K562 (cell line): ENCODE data around the gene ZNF644.

Experiments used
- BRCA1 ChIP-seq, 2 experiments: fragments of 450-650 bp in 1 of 2; sonication (generic) in 1 of 2; formaldehyde crosslinking in 1 of 2; IDR thresholded peaks; 2 replicates each; pipeline versions ENCODE4 v1.5.0 to v1.6.1; 2017 to 2020; ENCODE audit warnings: mild to moderate bottlenecking in 1 of 2, missing genetic modification reagents in 1 of 2
- EZH2 ChIP-seq: IDR thresholded peaks from 2 replicates; pipeline ENCODE4 v1.6.1; 2012; ENCODE audit warnings: low read depth, mild to moderate bottlenecking, inconsistent platforms, low read length, borderline replicate concordance
- HDGF ChIP-seq: fragments of 450-650 bp; IDR thresholded peaks from 2 replicates; pipeline ENCODE4 v1.6.1; 2016
- POLR2AphosphoS5 ChIP-seq: IDR thresholded peaks from 2 replicates; pipeline ENCODE4 v1.6.1; 2011; ENCODE audit warnings: mild to moderate bottlenecking, low read depth, low read length, moderate library complexity; ENCODE audit not compliant: control insufficient read depth, insufficient read depth
- SPI1 ChIP-seq: IDR thresholded peaks from 2 replicates; pipeline ENCODE4 v1.6.1; 2011; ENCODE audit warnings: low read depth, low read length, control low read depth, borderline replicate concordance
- TF ChIP-seq, protein P1 (sequence below), 3 experiments: IDR thresholded peaks in 2 of 3; conservative IDR thresholded peaks in 1 of 3; 2 replicates each; pipeline ENCODE4 v1.5.1; 2011 to 2012; ENCODE audit warnings: low read length in 3 of 3, mild to moderate bottlenecking in 3 of 3, control low read depth in 2 of 3, improper control_type of control experiment in 1 of 3, inconsistent platforms in 1 of 3, low read depth in 1 of 3, mixed read lengths in 1 of 3, moderate library complexity in 1 of 3; ENCODE audit not compliant: insufficient read depth in 2 of 3

DNA sequence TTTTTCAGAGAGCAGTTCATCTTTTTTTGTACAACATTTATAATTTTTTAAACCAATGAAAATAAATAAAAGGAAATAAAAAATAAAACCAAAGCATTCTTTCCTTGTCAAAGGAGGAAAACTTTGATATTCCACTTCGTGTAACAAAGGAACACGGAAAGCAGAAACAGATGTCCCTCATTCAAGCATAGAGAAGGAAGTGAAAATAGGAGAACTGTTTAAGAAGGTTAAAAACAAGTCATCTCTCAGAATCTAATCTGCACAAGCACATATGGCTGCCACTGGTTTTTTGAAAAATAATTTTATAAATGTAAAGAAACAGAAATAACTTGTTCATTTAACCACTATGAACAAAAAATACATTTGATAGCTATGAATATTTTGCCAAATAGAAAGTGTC lies 35.9 kb upstream of the ZNF644 start:
- TF ChIP-seq EZH2 (no peak), HDGF (no peak), POLR2AphosphoS5 (no peak), SPI1 (no peak), BRCA1 (IDR thresholded peaks at IDR 0.05) (no peak), BRCA1 (CRISPR knock-in tag; IDR thresholded peaks at IDR 0.05) (no peak)
- TF ChIP-seq, protein P1, sequence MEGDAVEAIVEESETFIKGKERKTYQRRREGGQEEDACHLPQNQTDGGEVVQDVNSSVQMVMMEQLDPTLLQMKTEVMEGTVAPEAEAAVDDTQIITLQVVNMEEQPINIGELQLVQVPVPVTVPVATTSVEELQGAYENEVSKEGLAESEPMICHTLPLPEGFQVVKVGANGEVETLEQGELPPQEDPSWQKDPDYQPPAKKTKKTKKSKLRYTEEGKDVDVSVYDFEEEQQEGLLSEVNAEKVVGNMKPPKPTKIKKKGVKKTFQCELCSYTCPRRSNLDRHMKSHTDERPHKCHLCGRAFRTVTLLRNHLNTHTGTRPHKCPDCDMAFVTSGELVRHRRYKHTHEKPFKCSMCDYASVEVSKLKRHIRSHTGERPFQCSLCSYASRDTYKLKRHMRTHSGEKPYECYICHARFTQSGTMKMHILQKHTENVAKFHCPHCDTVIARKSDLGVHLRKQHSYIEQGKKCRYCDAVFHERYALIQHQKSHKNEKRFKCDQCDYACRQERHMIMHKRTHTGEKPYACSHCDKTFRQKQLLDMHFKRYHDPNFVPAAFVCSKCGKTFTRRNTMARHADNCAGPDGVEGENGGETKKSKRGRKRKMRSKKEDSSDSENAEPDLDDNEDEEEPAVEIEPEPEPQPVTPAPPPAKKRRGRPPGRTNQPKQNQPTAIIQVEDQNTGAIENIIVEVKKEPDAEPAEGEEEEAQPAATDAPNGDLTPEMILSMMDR (IDR thresholded peaks at IDR 0.05 in 2 of 3, conservative IDR thresholded peaks at IDR 0.05 in 1 of 3; ENCODE audit: insufficient read depth in 2 of 3, low read depth in 1 of 3, low read length in 3 of 3): no peak
